GM21360 (cell line): ENCODE measurements around the gene PARP9.

Source experiments
- ATAC-seq: cut with Tn5 transposase; IDR thresholded peaks from one replicate; pipeline ENCODE4 v1.9.1; 2021; ENCODE audit warnings: mild to moderate bottlenecking, moderate library complexity; ENCODE audit not compliant: unreplicated experiment

PARP9 gene

DNA sequence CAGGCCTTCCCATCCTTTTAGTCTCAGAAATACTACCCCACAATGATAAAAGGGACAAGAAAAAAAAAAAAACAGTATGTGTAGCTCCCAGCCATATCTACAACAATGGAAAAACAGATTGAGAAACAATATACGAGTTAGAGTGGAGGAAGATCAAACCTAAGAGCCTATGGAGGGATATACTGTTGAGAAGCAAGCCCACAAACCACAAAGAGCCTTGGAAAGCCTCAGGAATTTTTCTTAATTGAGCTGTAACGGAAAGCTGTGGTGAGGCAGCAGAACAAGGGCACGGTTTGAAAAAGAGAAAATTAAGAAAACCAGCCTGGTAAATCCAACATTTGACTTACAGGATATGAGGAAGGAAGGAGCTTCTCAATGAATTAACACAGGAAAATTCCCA is 70.8 kb downstream of the PARP9 start:
- no peak for ATAC-seq

DNA sequence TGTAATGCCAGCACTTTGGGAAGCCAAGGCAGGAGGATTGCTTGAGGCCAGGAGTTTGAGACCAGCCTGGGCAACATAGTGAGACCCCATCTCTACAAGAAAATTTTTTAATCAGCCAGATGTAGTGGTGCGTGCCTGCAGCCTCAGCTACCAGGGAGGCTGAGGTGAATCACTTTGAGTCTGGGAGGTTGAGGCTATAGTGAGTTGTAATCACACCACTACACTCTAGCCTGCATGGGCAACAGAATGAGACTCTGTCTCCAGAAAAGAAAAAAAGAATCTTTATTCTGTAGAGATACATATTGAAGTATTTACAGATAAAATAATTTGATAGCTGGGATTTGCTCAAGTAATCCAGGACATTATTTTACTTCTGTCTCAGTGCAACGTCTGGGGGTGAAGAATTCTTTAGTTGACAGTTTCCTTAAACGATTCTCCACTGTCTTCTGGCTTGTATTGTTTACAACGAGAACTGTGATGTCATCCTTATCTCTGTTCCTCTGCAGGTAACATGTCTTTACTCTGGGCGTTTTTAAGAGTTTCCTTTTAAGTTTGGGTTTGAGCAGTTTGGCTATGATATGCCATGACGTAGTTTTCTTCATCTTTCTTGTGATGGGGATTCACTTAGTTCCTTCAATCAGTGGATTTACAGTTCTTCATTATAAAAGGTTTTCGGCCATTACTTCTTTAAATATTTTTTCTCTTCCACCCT is 75.7 kb downstream of the PARP9 start:
- no peak for ATAC-seq

DNA sequence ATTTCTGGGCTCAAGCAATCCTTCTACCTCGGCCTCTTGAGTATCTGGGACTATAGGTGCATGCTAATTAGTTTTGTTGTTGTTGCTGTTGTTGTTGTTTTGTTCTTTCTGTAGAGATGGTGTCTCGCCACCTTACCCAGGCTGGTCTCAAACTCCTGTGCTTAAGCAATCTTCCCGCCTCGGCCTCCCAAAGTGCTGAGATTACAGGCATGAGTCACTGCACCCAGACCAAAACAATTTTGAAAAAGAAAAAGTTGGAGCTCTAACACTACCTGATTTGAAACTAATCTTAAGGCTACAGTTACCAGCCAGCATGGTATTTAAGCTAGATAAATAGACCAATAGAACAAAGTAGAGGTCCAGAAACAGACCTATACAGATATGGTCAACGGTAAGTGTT is 79.1 kb downstream of the PARP9 start:
- no peak for ATAC-seq

DNA sequence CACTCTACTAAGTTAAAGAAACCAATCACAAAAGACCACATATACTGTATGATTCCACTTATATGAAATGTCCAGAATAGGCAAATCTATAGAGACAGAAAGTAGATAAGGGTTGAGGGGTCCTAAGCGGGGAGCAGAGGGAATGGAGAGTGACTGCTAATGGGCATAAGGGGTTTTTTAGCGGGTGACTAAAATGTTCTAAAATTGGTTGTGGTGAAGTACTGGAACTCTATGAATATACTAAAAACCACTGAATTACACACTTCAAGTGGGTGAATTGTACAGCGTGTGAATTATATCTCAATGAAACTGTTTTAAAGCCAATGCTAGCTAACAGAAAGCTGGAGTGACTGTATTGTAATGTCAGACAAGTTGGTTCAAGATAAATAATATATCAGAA is 82.7 kb downstream of the PARP9 start:
- no peak for ATAC-seq
